Activated T-cell treated with anti-CD3 and anti-CD28 coated beads, Interleukin-2, amount 50 U/mL, for 4 hours (primary cell): ENCODE data around the gene TPM2. TPM values are rescaled to one million over a fixed set of nuclear protein-coding genes. Genes with fewer than 3 reads are reported as not detected.

Experiments
- ATAC-seq, 2 donors: fragments of 200-7000 bp; cut with Tn5 transposase; one replicate each; pipeline ENCODE4 v1.10.0; 2021
- DNase-seq: peaks from one replicate; pipeline ENCODE4 v3.0.0-alpha.2; 2020
- H3K27me3 Mint-ChIP-seq: one replicate; pipeline ENCODE4 v1.8.0; 2021; ENCODE audit warnings: low read depth, mixed read lengths
- H3K36me3 Mint-ChIP-seq: one replicate; pipeline ENCODE4 v1.8.0; 2022; ENCODE audit warnings: mixed read lengths; ENCODE audit not compliant: insufficient read depth
- H3K4me1 Mint-ChIP-seq: one replicate; pipeline ENCODE4 v1.8.0; 2021; ENCODE audit warnings: low read depth, mixed read lengths
- H3K4me3 Mint-ChIP-seq: one replicate; pipeline ENCODE4 v1.8.0; 2021; ENCODE audit warnings: mild to moderate bottlenecking, moderate library complexity, mixed read lengths
- H3K9me3 Mint-ChIP-seq: one replicate; pipeline ENCODE4 v1.8.0; 2021; ENCODE audit warnings: mixed read lengths
- total RNA-seq, 3 donors: library from RNA; stranded (reverse); gene quantifications; one replicate each; pipeline ENCODE4 v1.2.1, GENCODE V29; 2021

TPM2 gene
- total RNA-seq, 3 donors from 2014 or later, result 1.6 to 2.2 (median 2.2) TPM

DNA sequence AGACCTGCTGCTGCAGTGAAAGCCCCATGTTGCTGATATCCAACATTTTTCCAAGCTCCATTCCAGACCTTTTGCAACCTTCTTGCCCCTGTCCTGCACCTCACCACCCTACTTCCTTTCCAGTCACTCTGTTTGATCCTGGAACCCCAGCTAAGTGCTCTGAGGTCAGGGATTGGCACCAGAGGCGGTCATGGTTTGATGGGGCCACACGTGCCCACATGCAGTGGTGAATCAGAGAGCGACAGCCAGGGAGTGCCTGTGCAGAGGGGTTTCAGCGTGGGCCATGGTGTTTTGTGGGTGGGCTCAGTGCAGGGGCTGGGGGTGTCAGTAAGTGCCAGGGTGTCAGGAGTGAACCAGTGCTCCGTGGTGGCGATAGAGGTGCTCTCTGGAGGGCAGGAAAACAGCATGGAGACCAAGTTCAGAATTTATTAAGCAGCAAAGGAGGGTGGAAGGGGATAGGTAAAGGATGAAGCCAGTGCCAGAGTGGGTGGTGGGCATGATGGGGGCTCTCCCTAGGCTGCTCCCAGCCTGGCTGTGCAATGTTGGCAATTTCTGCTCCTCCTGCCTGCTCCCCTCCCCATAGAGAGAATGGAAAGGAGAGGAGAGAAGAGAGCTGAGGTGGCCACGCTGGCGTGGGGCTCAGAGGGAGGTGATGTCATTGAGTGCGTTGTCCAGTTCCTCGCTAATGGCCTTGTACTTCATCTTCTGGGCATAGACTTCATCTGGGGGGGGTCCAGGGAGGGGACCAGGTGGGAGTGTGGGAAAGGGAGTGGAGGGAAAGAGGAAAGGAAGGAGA is 7.0 kb downstream of the TPM2 start:
- Mint-ChIP-seq H3K27me3 (no peaks in the 10 kb centered on the region), H3K4me1 (peaks cover 3% of the 10 kb centered on the region)

DNA sequence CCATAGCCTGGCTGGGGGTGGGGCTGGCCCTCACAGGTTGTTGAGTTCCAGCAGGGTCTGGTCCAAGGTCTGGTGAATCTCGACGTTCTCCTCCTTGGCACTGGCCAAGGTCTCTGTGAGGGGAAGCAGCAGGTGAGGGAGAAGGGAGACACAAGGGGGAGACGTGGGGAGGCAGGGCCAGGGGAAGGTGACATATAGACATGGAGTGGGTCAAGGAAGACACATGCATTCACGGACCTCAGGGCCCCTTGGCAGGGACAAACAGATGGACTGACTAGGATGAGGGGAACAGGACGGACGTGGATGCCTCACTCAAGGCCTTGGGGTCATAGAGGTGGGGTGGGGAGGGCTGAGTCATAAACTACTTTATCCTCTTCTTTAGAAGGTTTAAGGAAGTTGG is 7.7 kb downstream of the TPM2 start:
- Mint-ChIP-seq H3K4me3 (no peak overlapping the region), H3K36me3 (no peaks in the 10 kb centered on the region), H3K27me3 (no peaks in the 10 kb centered on the region), H3K4me1 (peaks cover 3% of the 10 kb centered on the region), H3K9me3 (no peaks in the 10 kb centered on the region)
- ATAC-seq (no peak), DNase-seq (no peak)

More for the DNA sequence above, 7.0 kb downstream of the TPM2 start:
- Mint-ChIP-seq H3K9me3 (no peaks in the 10 kb centered on the region), H3K4me3 (no peak overlapping the region), H3K36me3 (no peaks in the 10 kb centered on the region)
- DNase-seq (no peak), ATAC-seq (no peak)

DNA sequence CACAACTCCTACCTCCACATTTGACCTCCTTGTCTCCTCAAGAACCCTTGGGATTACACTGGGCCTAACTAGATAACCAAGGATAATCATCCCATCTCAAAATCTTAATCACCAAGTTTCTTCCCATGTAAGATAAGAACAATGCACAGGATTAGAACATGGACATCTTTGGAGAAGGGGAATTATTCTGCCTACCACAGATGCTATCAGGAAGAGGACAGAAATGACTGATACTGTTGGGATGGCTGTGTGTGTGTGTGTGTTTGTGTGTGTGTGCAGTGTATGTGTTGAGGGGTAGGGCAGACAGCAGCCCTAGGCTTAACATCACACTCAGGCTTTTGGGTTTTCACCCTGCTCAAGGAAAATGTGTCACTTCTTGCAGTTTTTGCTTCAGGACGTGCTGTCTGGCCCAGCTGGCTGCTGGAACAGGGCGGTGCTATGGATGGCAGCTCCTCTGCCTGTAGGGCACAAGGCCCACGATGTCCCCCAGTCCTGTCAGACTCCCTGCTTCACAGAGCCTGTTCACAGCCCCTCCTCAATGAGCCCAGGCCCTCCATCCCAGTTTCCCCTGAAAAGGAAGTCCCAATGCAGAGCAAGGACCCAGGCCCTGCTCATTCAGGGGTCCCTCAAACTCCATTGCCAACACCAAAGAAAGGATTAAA is 8.3 kb downstream of the TPM2 start:
- H3K36me3 Mint-ChIP-seq, result no peaks in the 10 kb centered on the region
- H3K4me1 Mint-ChIP-seq, result peaks cover under 1% of the 10 kb centered on the region
- no peak for DNase-seq
- no peaks in the 10 kb centered on the region for H3K9me3 Mint-ChIP-seq
- ATAC-seq, result no peak
- H3K27me3 Mint-ChIP-seq, result peaks cover under 1% of the 10 kb centered on the region
- no peak overlapping the region for H3K4me3 Mint-ChIP-seq

DNA sequence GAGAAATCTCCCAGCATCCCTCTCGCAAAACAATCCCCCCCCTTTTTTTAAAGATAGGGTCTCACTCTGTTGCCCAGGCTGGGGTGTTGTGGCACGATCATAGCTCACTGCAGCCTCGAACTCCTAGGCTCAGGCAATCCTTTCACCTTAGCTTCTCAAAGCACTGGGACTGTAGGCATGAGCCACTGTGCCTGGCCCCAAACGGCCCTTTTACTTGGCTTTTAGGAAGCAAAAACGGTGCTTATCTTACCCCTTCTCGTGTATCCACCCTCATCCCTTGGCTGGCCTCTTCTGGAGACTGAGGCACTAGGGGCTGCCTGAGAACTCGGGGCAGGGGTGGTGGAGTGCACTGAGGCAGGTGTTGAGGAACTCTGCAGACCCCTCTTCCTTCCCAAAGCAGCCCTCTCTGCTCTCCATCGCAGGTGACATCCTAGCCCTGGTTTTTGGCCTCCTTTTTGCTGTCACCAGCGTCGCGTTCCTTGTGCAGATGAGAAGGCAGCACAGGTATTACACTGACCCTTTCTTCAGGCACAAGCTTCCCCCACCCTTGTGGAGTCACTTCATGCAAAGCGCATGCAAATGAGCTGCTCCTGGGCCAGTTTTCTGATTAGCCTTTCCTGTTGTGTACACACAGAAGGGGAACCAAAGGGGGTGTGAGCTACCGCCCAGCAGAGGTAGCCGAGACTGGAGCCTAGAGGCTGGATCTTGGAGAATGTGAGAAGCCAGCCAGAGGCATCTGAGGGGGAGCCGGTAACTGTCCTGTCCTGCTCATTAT is 9.2 kb downstream of the TPM2 start:
- Mint-ChIP-seq H3K9me3 (no peaks in the 10 kb centered on the region), H3K4me1 (peaks cover 4% of the 10 kb centered on the region), H3K27me3 (peaks cover 4% of the 10 kb centered on the region), H3K36me3 (no peaks in the 10 kb centered on the region), H3K4me3 (no peak overlapping the region)
- DNase-seq, result no peak
- ATAC-seq, result no peak

DNA sequence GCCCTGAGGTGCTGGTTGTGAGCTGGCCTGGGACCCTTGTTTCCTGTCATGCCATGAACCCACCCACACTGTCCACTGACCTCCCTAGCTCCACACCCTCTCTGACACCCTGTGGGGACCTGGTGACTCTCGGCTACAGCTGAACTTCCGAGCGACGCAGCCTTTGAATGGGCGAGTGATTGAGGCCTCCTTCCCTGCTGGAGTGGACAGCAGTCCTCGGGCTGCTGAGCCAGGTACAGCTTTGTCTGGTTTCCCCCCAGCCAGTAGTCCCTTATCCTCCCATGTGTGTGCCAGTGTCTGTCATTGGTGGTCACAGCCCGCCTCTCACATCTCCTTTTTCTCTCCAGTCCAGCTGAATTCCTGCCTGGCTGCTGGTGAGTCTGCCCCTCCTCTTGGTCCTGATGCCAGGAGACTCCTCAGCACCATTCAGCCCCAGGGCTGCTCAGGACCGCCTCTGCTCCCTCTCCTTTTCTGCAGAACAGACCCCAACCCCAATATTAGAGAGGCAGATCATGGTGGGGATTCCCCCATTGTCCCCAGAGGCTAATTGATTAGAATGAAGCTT is 9.9 kb downstream of the TPM2 start:
- ATAC-seq (no peak), DNase-seq (no peak)
- Mint-ChIP-seq H3K27me3 (peaks cover 4% of the 10 kb centered on the region), H3K4me3 (no peak overlapping the region), H3K4me1 (peaks cover 4% of the 10 kb centered on the region), H3K9me3 (no peaks in the 10 kb centered on the region), H3K36me3 (no peaks in the 10 kb centered on the region)

DNA sequence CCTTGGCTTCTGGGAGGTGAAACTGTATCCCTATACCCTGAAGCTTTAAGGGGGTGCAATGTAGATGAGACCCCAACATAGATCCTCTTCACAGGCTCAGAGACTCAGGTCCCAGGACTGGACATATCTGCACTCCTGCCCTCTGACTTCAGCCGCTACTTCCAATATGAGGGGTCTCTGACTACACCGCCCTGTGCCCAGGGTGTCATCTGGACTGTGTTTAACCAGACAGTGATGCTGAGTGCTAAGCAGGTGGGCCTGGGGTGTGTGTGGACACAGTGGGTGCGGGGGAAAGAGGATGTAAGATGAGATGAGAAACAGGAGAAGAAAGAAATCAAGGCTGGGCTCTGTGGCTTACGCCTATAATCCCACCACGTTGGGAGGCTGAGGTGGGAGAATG is 10.6 kb downstream of the TPM2 start:
- Mint-ChIP-seq H3K9me3 (no peaks in the 10 kb centered on the region), H3K27me3 (peaks cover 9% of the 10 kb centered on the region), H3K4me1 (peaks cover 8% of the 10 kb centered on the region), H3K36me3 (no peaks in the 10 kb centered on the region), H3K4me3 (no peak overlapping the region)
- ATAC-seq, result no peak
- DNase-seq, result no peak

DNA sequence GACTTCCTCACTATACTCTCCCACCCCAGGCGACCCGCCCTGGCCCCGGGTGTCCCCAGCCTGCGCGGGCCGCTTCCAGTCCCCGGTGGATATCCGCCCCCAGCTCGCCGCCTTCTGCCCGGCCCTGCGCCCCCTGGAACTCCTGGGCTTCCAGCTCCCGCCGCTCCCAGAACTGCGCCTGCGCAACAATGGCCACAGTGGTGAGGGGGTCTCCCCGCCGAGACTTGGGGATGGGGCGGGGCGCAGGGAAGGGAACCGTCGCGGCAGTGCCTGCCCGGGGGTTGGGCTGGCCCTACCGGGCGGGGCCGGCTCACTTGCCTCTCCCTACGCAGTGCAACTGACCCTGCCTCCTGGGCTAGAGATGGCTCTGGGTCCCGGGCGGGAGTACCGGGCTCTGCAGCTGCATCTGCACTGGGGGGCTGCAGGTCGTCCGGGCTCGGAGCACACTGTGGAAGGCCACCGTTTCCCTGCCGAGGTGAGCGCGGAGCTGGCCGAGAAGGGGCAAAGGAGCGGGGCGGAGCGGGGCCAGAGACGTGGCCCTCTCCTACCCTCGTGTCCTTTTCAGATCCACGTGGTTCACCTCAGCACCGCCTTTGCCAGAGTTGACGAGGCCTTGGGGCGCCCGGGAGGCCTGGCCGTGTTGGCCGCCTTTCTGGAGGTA is 13.9 kb downstream of the TPM2 start:
- peaks cover 9% of the 10 kb centered on the region for H3K4me1 Mint-ChIP-seq
- DNase-seq, result peak; percentile 17
- no peaks in the 10 kb centered on the region for H3K9me3 Mint-ChIP-seq
- peak; percentile 73 to 82 for ATAC-seq
- H3K27me3 Mint-ChIP-seq, result peaks cover 9% of the 10 kb centered on the region
- no peaks in the 10 kb centered on the region for H3K36me3 Mint-ChIP-seq
- H3K4me3 Mint-ChIP-seq, result peak overlapping the region; percentile 68

DNA sequence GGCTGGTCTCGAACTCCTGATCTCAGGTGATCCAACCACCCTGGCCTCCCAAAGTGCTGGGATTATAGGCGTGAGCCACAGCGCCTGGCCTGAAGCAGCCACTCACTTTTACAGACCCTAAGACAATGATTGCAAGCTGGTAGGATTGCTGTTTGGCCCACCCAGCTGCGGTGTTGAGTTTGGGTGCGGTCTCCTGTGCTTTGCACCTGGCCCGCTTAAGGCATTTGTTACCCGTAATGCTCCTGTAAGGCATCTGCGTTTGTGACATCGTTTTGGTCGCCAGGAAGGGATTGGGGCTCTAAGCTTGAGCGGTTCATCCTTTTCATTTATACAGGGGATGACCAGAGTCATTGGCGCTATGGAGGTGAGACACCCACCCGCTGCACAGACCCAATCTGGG is 14.5 kb downstream of the TPM2 start:
- ATAC-seq, result peak; percentile 10 to 30
- Mint-ChIP-seq H3K4me3 (peak overlapping the region; percentile 68), H3K27me3 (peaks cover 9% of the 10 kb centered on the region), H3K4me1 (peaks cover 9% of the 10 kb centered on the region), H3K36me3 (no peaks in the 10 kb centered on the region), H3K9me3 (no peaks in the 10 kb centered on the region)
- DNase-seq, result no peak

DNA sequence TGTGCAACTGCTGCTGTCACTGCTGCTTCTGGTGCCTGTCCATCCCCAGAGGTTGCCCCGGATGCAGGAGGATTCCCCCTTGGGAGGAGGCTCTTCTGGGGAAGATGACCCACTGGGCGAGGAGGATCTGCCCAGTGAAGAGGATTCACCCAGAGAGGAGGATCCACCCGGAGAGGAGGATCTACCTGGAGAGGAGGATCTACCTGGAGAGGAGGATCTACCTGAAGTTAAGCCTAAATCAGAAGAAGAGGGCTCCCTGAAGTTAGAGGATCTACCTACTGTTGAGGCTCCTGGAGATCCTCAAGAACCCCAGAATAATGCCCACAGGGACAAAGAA is 15.7 kb downstream of the TPM2 start:
- Mint-ChIP-seq H3K36me3 (no peaks in the 10 kb centered on the region), H3K4me1 (peaks cover 9% of the 10 kb centered on the region), H3K4me3 (no peak overlapping the region), H3K9me3 (no peaks in the 10 kb centered on the region), H3K27me3 (peaks cover 9% of the 10 kb centered on the region)
- DNase-seq, result no peak
- ATAC-seq, result no peak

DNA sequence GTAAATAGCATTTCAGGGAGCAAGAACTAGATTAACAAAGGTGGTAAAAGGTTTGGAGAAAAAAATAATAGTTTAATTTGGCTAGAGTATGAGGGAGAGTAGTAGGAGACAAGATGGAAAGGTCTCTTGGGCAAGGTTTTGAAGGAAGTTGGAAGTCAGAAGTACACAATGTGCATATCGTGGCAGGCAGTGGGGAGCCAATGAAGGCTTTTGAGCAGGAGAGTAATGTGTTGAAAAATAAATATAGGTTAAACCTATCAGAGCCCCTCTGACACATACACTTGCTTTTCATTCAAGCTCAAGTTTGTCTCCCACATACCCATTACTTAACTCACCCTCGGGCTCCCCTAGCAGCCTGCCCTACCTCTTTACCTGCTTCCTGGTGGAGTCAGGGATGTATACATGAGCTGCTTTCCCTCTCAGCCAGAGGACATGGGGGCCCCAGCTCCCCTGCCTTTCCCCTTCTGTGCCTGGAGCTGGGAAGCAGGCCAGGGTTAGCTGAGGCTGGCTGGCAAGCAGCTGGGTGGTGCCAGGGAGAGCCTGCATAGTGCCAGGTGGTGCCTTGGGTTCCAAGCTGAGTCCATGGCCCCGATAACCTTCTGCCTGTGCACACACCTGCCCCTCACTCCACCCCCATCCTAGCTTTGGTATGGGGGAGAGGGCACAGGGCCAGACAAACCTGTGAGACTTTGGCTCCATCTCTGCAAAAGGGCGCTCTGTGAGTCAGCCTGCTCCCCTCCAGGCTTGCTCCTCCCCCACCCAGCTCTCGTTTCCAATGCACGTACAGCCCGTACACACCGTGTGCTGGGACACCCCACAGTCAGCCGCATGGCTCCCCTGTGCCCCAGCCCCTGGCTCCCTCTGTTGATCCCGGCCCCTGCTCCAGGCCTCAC is 16.3 kb downstream of the TPM2 start, which contains the start of gene CA9:
Gene CA9, plus strand, starts transcription at position 797 of the 893 bp plus-strand sequence. Its CDS starts 32 bp downstream, at position 829.
- ATAC-seq (no peak), DNase-seq (no peak)
- Mint-ChIP-seq H3K4me1 (peaks cover 9% of the 10 kb centered on the region), H3K4me3 (peak within 1 kb of the TSS; percentile 1), H3K27me3 (peaks cover 9% of the 10 kb centered on the region), H3K36me3 (no peaks in the 10 kb centered on the region), H3K9me3 (no peaks in the 10 kb centered on the region)

DNA sequence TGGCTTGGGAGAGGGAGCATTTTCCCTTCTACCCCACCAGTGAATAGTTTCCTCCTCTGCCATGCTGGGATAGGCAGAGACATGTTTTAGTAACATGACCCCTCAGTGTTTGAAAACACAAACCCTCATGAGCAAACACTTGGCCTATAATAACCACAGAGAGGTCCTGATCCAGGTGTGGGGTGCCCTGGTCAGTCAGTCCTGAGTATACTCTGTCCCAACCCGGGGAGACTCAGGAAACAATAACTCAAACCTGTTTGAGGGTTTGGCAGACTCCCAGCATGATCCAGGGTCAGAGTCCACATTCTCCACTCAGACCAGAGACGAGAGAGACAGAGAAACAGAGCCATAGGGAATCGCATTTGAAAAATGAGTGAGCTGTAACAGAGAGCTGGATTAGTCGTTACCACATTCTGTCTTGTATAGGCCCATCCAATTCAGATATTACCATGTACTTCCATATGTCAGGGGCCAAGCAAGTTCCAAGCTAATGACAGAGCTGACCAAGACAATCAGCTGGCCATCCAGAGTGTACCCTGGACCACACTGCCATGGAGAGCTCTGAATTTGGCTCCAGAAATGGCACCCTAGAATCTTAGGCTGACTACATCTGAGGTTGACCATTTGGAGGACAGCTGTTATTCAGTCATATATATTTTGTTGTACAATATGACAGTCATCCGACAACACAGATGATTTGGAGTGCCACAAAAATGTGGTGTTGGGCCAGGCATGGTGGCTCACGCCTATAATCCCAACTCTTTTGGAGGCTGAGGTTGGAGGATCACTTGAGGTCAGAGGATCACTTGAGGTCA is 20.2 kb downstream of the TPM2 start:
- Mint-ChIP-seq H3K9me3 (no peaks in the 10 kb centered on the region), H3K36me3 (no peaks in the 10 kb centered on the region), H3K4me1 (peaks cover 16% of the 10 kb centered on the region), H3K27me3 (peaks cover 3% of the 10 kb centered on the region), H3K4me3 (no peak overlapping the region)
- ATAC-seq (no peak), DNase-seq (no peak)

DNA sequence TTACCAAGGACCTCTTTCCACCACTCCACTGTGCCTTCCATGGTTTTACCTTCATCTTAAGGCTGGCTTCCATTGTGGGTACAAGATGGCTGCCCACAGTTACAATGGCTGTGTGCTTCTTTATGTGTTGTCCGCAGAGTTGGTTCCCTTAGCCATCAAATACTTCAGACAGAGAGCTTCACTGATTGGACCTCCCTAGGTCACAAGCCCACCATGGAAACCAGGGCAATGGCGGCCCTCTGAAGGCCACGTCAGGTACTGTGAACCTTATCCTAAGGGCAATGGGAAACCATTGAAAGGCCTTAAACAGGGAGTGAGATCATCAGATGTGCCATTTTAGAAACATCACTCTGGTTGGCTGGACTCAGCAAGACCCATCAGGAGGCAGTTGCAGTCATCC is 21.8 kb downstream of the TPM2 start:
- Mint-ChIP-seq H3K36me3 (no peaks in the 10 kb centered on the region), H3K27me3 (no peaks in the 10 kb centered on the region), H3K4me3 (no peak overlapping the region), H3K4me1 (peaks cover 25% of the 10 kb centered on the region), H3K9me3 (no peaks in the 10 kb centered on the region)
- ATAC-seq (no peak), DNase-seq (no peak)
